Left renal pelvis (tissue), 4 donors: ENCODE results near the gene NDOR1. TPM values are rescaled to one million over a fixed set of nuclear protein-coding genes. Genes with fewer than 3 reads are reported as not detected.
"Not testable (repeated sequence)": the region's sequence is repeated elsewhere in the genome, so short reads cannot be mapped to it uniquely, and the experiment has no call there.

Experiments used
- DNase-seq, 4 donors: peaks; one replicate each; pipeline ENCODE4 v3.0.0-alpha.2; 2013; ENCODE audit warnings: low read depth in 4 of 4, low spot score in 3 of 4
- polyA plus RNA-seq, 4 donors: library from polyadenylated mRNA; unstranded; fragments of 120-200 nt; gene quantifications; one replicate each; pipeline ENCODE4 v1.2.1, GENCODE V29; 2013; ENCODE audit not compliant: insufficient read length in 4 of 4

Gene NDOR1
- polyA plus RNA-seq, 4 donors = 8.8 to 18.8 (median 9.6) TPM

DNA sequence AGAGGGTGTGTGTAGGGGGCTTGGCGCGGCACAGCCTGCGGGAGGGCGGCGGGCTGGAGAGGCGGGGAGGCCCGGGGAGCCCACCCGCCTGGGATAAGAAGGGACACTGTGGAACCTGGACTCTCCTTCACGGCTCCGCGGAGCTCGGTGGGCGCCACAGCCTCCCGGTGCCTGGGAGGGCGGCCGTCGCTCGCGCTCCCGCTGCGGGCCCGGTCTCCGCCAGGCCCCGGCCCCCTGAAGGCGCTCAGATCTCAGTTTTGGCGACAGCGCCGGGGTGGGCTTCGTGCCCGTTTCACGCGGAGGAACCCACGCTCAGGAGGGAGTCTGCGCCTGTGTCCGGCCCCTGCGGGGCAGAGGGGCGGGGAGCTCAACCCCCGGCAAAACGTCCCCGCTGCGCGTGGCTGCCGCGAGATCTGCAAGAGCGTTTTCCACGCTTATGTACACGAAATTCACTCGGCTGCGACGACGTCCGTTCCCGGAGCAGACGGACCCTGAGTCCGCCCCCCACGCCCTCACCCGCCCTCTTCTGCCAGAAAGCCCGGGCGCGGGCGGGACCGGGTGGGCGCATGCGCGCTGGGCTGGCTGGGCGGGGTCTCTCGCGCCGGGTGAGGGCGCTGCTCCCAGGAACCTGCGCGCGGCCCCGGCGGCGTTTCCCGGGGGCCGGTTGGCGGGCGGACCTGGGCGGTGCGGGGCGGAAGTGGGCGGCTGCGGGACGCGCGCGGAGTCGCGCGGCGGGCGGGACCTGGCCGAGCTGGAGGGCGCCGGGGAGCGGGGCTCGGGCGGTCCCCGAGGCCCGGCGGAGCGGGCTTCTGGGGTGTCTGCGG lies 49.3 kb downstream of the NDOR1 start, which contains the start of gene NELFB:
Gene NELFB, plus strand, starts transcription at position 704 of the 824 bp plus-strand sequence.
- DNase-seq = peak; percentile 65 to 84 (median 78)

GRCh38 chr9:137255448-137256114 lies 50.1 kb downstream of the NDOR1 start:
- no peak for DNase-seq

DNA sequence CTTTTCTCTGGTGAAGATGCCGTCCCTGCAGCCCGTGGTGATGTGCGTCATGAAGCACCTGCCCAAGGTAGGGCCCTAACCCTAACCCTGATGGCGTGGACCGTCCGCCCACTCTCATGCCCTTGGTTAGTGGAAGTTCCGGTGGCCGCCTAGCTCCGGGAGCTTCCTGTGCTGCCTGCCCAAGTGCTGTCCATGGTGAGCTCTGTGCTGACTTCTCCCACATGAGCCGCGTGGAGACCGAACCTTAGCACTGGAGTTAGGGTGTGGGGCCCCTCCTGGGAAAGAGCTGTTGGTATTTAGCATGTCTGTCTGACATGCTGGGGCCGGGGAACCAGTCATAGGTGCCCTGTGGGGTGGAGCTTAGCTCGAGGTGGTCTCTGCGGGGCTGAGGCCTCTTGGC lies 50.9 kb downstream of the NDOR1 start:
- no peak for DNase-seq

DNA sequence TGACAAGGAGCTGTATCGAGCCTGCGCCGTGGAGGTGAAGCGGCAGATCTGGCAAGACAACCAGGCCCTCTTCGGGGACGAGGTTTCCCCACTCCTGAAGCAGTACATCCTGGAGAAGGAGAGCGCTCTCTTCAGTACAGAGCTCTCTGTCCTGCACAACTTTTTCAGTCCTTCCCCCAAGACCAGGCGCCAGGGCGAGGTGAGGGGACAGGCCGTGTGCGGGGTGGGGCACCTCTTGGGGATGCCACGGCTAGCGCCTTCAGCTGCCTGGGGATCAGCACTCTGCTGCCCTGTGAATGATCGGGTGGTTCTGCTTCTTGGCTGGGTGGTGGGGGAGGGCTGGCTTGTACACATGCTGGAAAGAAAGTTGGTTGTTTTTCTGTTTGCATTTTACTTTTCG lies 51.4 kb downstream of the NDOR1 start:
- DNase-seq = no peak

GRCh38 chr9:137262173-137262908 lies 56.8 kb downstream of the NDOR1 start:
- DNase-seq = not testable (repeated sequence)

DNA sequence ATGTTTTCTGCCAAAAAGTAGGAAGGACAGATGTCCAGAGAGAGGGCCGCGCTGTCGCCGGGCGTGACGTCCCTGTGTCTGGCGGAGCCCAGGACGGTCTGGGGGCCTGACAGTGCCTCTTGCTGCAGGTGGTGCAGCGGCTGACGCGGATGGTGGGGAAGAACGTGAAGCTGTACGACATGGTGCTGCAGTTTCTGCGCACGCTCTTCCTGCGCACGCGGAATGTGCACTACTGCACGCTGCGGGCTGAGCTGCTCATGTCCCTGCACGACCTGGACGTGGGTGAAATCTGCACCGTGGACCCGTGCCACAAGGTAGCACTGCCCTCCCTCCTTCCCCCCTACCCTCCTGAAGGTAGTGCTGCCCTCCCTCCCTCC lies 57.4 kb downstream of the NDOR1 start:
- DNase-seq = no peak

DNA sequence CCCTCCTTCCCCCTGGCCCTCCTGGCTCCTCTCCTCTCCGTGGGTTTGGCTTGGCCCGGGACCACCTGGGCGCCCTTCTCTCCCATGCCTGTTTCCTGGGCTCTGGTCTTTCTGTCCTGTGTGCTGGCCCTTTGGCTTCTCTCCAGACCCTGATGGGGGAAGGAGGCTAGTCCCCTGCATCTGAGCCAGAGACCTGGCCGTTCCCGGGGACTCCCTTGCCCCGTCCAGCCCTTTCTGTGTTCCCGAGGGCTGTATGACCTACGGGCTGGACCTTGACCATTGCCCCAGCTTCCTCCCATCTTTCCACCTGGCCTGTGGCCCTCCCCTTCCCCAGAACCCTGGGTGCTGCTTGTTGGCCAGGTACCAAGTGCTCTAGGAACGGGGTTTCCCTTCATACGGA lies 58.0 kb downstream of the NDOR1 start:
- no peak for DNase-seq

DNA sequence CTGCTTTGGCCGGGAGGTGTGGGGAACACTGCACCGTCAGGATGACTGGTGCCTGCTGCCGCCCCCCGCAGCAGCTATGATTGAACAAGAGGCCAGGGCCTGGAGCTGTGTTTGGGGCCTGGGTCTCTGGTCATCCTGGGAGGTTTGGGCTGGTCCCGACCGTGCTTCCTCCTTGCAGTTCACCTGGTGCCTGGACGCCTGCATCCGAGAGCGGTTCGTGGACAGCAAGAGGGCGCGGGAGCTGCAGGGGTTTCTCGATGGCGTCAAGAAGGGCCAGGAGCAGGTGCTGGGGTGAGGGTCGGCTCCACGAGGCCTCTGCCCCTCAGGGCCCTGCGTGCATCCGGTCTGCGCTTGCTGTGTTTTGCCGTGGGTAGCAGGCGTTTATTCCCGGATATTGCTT lies 58.6 kb downstream of the NDOR1 start:
- no peak for DNase-seq

DNA sequence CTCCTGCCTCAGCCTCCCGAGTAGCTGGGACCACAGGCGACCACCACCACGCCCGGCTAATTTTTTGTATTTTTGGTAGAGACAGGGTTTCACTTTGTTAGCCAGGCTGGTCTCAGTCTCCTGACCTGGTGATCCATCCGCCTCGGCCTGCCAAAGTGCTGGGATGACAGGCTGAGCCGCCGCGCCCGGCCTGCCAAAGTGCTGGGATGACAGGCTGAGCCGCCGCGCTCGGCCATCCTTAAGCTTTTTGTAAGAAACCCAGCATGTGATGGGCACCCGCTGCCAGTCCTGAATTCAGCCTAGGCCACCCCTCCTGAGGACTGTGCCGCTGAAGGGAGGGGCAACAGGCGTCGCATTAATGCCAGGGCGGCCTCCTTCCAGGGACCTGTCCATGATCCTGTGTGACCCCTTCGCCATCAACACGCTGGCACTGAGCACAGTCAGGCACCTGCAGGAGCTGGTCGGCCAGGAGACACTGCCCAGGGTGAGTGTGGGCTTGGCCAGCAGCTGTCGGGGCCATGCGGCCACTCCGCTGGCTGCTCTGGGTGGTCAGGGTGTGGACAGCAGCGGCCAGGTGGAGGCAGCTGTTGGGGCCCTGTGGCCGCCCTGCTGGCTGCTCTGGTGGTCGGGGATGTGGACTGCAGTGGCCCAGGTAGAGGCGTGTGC lies 60.1 kb downstream of the NDOR1 start:
- no peak for DNase-seq

- no peak for DNase-seq
Measured at GRCh38 chr9:137266162-137266527, 60.6 kb downstream of the NDOR1 start.

Other genes with a start within 250 kb of the NDOR1 start
- 10 to 100 TPM in 3 of 4 donors, 1 to 10 TPM in 1; 3.8 to 66.7 (median 27.7) TPM for gene PTGDS, start 228.2 kb upstream of the NDOR1 start, polyA plus RNA-seq
- gene LCNL1, start 222.7 kb upstream of the NDOR1 start, polyA plus RNA-seq = under 1 TPM in 3 of 4 donors, not detected in 1; 0.11 to 0.45 (median 0.13) TPM
- 10 to 100 TPM; 22.4 to 46.5 (median 28.3) TPM for gene PAXX, start 213.3 kb upstream of the NDOR1 start, polyA plus RNA-seq
- gene CLIC3, start 209.1 kb upstream of the NDOR1 start, polyA plus RNA-seq = 1 to 10 TPM in 1 of 4 donors, under 1 TPM in 3; 0.34 to 1.4 (median 0.57) TPM
- gene ABCA2, start 177.5 kb upstream of the NDOR1 start, polyA plus RNA-seq = 10 to 100 TPM; 18.7 to 52.8 (median 39.7) TPM
- not detected for gene FUT7, start 173.6 kb upstream of the NDOR1 start, polyA plus RNA-seq
- gene NPDC1, start 159.5 kb upstream of the NDOR1 start, polyA plus RNA-seq = 10 to 100 TPM; 20.4 to 48.7 (median 36.8) TPM
- 1 to 10 TPM; 3.2 to 7.5 (median 5.8) TPM for gene ENTPD2, start 151.6 kb upstream of the NDOR1 start, polyA plus RNA-seq
- gene SAPCD2, start 135.1 kb upstream of the NDOR1 start, polyA plus RNA-seq = 1 to 10 TPM; 4.5 to 8.3 (median 5.7) TPM
- gene UAP1L1, start 128.2 kb upstream of the NDOR1 start, polyA plus RNA-seq = 1 to 10 TPM; 1.6 to 6.6 (median 4.9) TPM
- 10 to 100 TPM; 48.7 to 73.8 (median 52.6) TPM for gene MAN1B1, start 118.7 kb upstream of the NDOR1 start, polyA plus RNA-seq
- gene DPP7, start 91.0 kb upstream of the NDOR1 start, polyA plus RNA-seq = 10 to 100 TPM; 11.1 to 34.8 (median 17.9) TPM
- under 1 TPM in 1 of 4 donors, not detected in 3; 0.20 TPM for gene GRIN1, start 66.5 kb upstream of the NDOR1 start, polyA plus RNA-seq
- not detected for gene LRRC26, start 35.6 kb upstream of the NDOR1 start, polyA plus RNA-seq
- gene TMEM210, start 33.6 kb upstream of the NDOR1 start, polyA plus RNA-seq = not detected
- gene ANAPC2, start 17.1 kb upstream of the NDOR1 start, polyA plus RNA-seq = 10 to 100 TPM; 32.7 to 54.9 (median 41.4) TPM
- 10 to 100 TPM; 35.6 to 63.6 (median 43.0) TPM for gene SSNA1, start 17.0 kb upstream of the NDOR1 start, polyA plus RNA-seq
- gene TPRN, start 5.0 kb upstream of the NDOR1 start, polyA plus RNA-seq = 10 to 100 TPM in 3 of 4 donors, 1 to 10 TPM in 1; 8.3 to 19.6 (median 11.5) TPM
- gene TMEM203, start 52 bp upstream of the NDOR1 start, polyA plus RNA-seq = 10 to 100 TPM; 39.3 to 46.6 (median 44.9) TPM
- 10 to 100 TPM in 1 of 4 donors, 1 to 10 TPM in 3; 3.2 to 15.3 (median 8.1) TPM for gene RNF208, start 16.5 kb downstream of the NDOR1 start, polyA plus RNA-seq
- 10 to 100 TPM in 2 of 4 donors, 1 to 10 TPM in 1, under 1 TPM in 1; 0.78 to 16.4 (median 7.9) TPM for gene CYSRT1, start 19.5 kb downstream of the NDOR1 start, polyA plus RNA-seq
- gene RNF224, start 21.8 kb downstream of the NDOR1 start, polyA plus RNA-seq = 10 to 100 TPM in 2 of 4 donors, 1 to 10 TPM in 1, under 1 TPM in 1; 0.41 to 15.5 (median 7.7) TPM
- 10 to 100 TPM in 1 of 4 donors, 1 to 10 TPM in 2, under 1 TPM in 1; 0.37 to 13.7 (median 5.2) TPM for gene SLC34A3, start 25.2 kb downstream of the NDOR1 start, polyA plus RNA-seq
- 100 to 1,000 TPM; 149 to 396 (median 315) TPM for gene TUBB4B, start 35.6 kb downstream of the NDOR1 start, polyA plus RNA-seq
- 1 to 10 TPM in 3 of 4 donors, under 1 TPM in 1; 0.57 to 4.8 (median 1.7) TPM for gene STPG3, start 45.6 kb downstream of the NDOR1 start, polyA plus RNA-seq
- 10 to 100 TPM; 44.5 to 56.7 (median 50.4) TPM for gene NELFB, start 49.6 kb downstream of the NDOR1 start, polyA plus RNA-seq
- 1 to 10 TPM; 3.0 to 5.8 (median 4.9) TPM for gene TOR4A, start 72.0 kb downstream of the NDOR1 start, polyA plus RNA-seq
- 1 to 10 TPM; 2.8 to 7.6 (median 6.7) TPM for gene NRARP, start 96.6 kb downstream of the NDOR1 start, polyA plus RNA-seq
- gene EXD3, start 217.5 kb downstream of the NDOR1 start, polyA plus RNA-seq = 10 to 100 TPM in 2 of 4 donors, 1 to 10 TPM in 2; 8.4 to 26.9 (median 11.4) TPM
- gene NOXA1, start 217.7 kb downstream of the NDOR1 start, polyA plus RNA-seq = 10 to 100 TPM in 1 of 4 donors, 1 to 10 TPM in 3; 2.5 to 10.9 (median 4.3) TPM
- under 1 TPM; 0.20 to 0.70 (median 0.32) TPM for gene ENTPD8, start 235.7 kb downstream of the NDOR1 start, polyA plus RNA-seq